HEK293 (cell line): ENCODE measurements around the gene FBXO33.

Source experiments
- CTCF ChIA-PET: fragments of 350-600 bp; formaldehyde crosslinking; extraction: SDS; loops from one replicate; lab custom pipeline; 2021; ENCODE audit warnings: antibody characterized with exemption; lab: Yijun Ruan, JAX
- POLR2A ChIA-PET: fragments of 300-600 bp; formaldehyde crosslinking; extraction: SDS; loops from one replicate; lab custom pipeline; 2020; ENCODE audit warnings: antibody characterized with exemption, inconsistent platforms; lab: Yijun Ruan, JAX
- H3K27ac ChIP-seq: fragments of 200-500 bp; sonication (Bioruptor generic); 2 replicates; pipeline ENCODE4 v1.5.1; 2014; ENCODE audit warnings: low read depth, low read length, control low read depth, inconsistent platforms; ENCODE audit errors: extremely low read depth
- H3K36me3 ChIP-seq, 2 experiments: fragments of 200-500 bp in 1 of 2; sonication (Bioruptor generic) in 1 of 2; 1 replicate in 1 of 2; 2 replicates in 1 of 2; pipeline ENCODE4 v1.5.1; 2014 to 2017; ENCODE audit warnings: inconsistent platforms in 2 of 2, low read length in 2 of 2; ENCODE audit not compliant: control insufficient read depth in 2 of 2, insufficient read depth in 1 of 2
- H3K4me1 ChIP-seq: fragments of 200-500 bp; sonication (Bioruptor generic); 2 replicates; pipeline ENCODE4 v1.5.1; 2014; ENCODE audit warnings: mild to moderate bottlenecking, low read length, inconsistent platforms; ENCODE audit not compliant: control insufficient read depth, insufficient read depth
- H3K4me3 ChIP-seq: 2 replicates; pipeline ENCODE4 v1.5.1; 2011; ENCODE audit warnings: low read depth, mild to moderate bottlenecking, control low read depth, low read length, moderate library complexity
- H3K9me3 ChIP-seq: fragments of 200-500 bp; sonication (Bioruptor generic); 2 replicates; pipeline ENCODE4 v1.5.1; 2014; ENCODE audit warnings: low read depth, low read length, inconsistent platforms; ENCODE audit not compliant: control insufficient read depth, insufficient read depth
- BCL11B ChIP-seq: fragments of 450-650 bp; formaldehyde crosslinking; IDR thresholded peaks from 2 replicates; pipeline ENCODE4 v1.5.1; 2016; ENCODE audit warnings: low read depth, missing biosample characterization, missing genetic modification characterization
- GLIS2 ChIP-seq: fragments of 450-650 bp; formaldehyde crosslinking; IDR thresholded peaks from 2 replicates; pipeline ENCODE4 v1.5.1; 2016; ENCODE audit warnings: missing biosample characterization, missing genetic modification characterization
- WT1 ChIP-seq: fragments of 450-650 bp; formaldehyde crosslinking; IDR thresholded peaks from 2 replicates; pipeline ENCODE4 v1.5.1; 2016; ENCODE audit warnings: missing biosample characterization, missing genetic modification characterization
- ZBTB8A ChIP-seq: fragments of 450-650 bp; formaldehyde crosslinking; IDR thresholded peaks from 2 replicates; pipeline ENCODE4 v1.5.1; 2016; ENCODE audit warnings: missing biosample characterization, missing genetic modification characterization
- ZEB2 ChIP-seq: fragments of 450-650 bp; formaldehyde crosslinking; IDR thresholded peaks from 2 replicates; pipeline ENCODE4 v1.5.1; 2016; ENCODE audit warnings: missing biosample characterization, missing genetic modification characterization
- ZNF239 ChIP-seq: fragments of 450-650 bp; formaldehyde crosslinking; IDR thresholded peaks from 2 replicates; pipeline ENCODE4 v1.5.1; 2016; ENCODE audit warnings: missing biosample characterization, missing genetic modification characterization
- ZNF501 ChIP-seq: fragments of 450-650 bp; formaldehyde crosslinking; IDR thresholded peaks from 2 replicates; pipeline ENCODE4 v1.5.1; 2016; ENCODE audit warnings: missing biosample characterization, missing genetic modification characterization
- ZNF548 ChIP-seq: fragments of 450-650 bp; formaldehyde crosslinking; IDR thresholded peaks from 2 replicates; pipeline ENCODE4 v1.5.1; 2016; ENCODE audit warnings: missing biosample characterization, missing genetic modification characterization
- ZNF549 ChIP-seq: fragments of 450-650 bp; IDR thresholded peaks from 2 replicates; pipeline ENCODE4 v1.5.1; 2018; ENCODE audit warnings: missing biosample characterization, missing genetic modification characterization, mild to moderate bottlenecking, inconsistent platforms, moderate library complexity
- ZNF555 ChIP-seq: fragments of 450-650 bp; formaldehyde crosslinking; conservative IDR thresholded peaks from 2 replicates; pipeline ENCODE4 v1.5.1; 2017; ENCODE audit warnings: missing biosample characterization, mild to moderate bottlenecking, missing genetic modification characterization, inconsistent platforms
- ZNF558 ChIP-seq: fragments of 450-650 bp; formaldehyde crosslinking; IDR thresholded peaks from 2 replicates; pipeline ENCODE4 v1.5.1; 2016; ENCODE audit warnings: missing biosample characterization, missing genetic modification characterization
- ZNF654 ChIP-seq: fragments of 450-650 bp; formaldehyde crosslinking; IDR thresholded peaks from 2 replicates; pipeline ENCODE4 v1.5.1; 2016; ENCODE audit warnings: low read depth, missing biosample characterization, missing genetic modification characterization
- ZNF830 ChIP-seq: fragments of 450-650 bp; IDR thresholded peaks from 2 replicates; pipeline ENCODE4 v1.5.0; 2018; ENCODE audit warnings: missing biosample characterization, missing genetic modification characterization, low read depth, mild to moderate bottlenecking, moderate library complexity
- ZNF843 ChIP-seq: fragments of 450-650 bp; formaldehyde crosslinking; IDR thresholded peaks from 2 replicates; pipeline ENCODE4 v1.5.1; 2016; ENCODE audit warnings: missing biosample characterization, missing genetic modification characterization
- ZSCAN23 ChIP-seq: fragments of 450-650 bp; formaldehyde crosslinking; IDR thresholded peaks from 2 replicates; pipeline ENCODE4 v1.5.1; 2016; ENCODE audit warnings: missing biosample characterization, missing genetic modification characterization
- ZXDB ChIP-seq: fragments of 450-650 bp; formaldehyde crosslinking; IDR thresholded peaks from 2 replicates; pipeline ENCODE4 v1.5.1; 2016; ENCODE audit warnings: missing biosample characterization, missing genetic modification characterization
- TF ChIP-seq, protein P1 (sequence below): fragments of 450-650 bp; formaldehyde crosslinking; IDR thresholded peaks from 2 replicates; pipeline ENCODE4 v1.5.1; 2016; ENCODE audit warnings: missing biosample characterization, missing genetic modification characterization
- TF ChIP-seq, protein P2 (sequence below): fragments of 450-650 bp; formaldehyde crosslinking; IDR thresholded peaks from 2 replicates; pipeline ENCODE4 v1.5.1; 2016; ENCODE audit warnings: missing biosample characterization, missing genetic modification characterization
- TF ChIP-seq, protein P3 (sequence below): fragments of 450-650 bp; formaldehyde crosslinking; IDR thresholded peaks from 2 replicates; pipeline ENCODE4 v1.5.1; 2016; ENCODE audit warnings: missing biosample characterization, missing genetic modification characterization
- TF ChIP-seq, protein P4 (sequence below): fragments of 450-650 bp; formaldehyde crosslinking; IDR thresholded peaks from 2 replicates; pipeline ENCODE4 v1.5.1; 2016; ENCODE audit warnings: missing biosample characterization, missing genetic modification characterization
- TF ChIP-seq, protein P5 (sequence below): IDR thresholded peaks from 2 replicates; pipeline ENCODE4 v1.6.1; 2011; ENCODE audit warnings: mild to moderate bottlenecking, low read depth, low read length, borderline replicate concordance
- TF ChIP-seq, protein P6 (sequence below): fragments of 450-650 bp; formaldehyde crosslinking; IDR thresholded peaks from 2 replicates; pipeline ENCODE4 v1.5.1; 2016; ENCODE audit warnings: missing biosample characterization, missing genetic modification characterization

Gene FBXO33

DNA sequence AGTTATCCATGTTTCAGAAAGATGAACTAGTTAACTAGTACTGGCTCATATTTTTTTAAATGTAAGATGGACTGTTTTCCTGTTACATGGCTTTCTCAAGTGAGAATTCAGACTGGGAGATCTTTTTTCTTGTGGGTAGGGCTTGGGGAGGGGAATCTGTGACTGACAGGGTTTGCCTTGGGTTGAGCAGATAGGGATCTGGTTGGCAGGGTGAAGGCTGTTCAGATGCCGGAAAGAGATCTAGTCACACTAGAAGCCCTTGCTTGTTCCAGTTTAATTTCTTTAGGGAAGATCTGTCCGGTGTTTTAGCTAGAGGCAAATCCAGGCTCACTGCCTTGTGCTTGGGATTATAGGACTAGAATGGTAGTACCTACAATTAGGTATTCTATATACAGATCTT is 63.2 kb downstream of the FBXO33 start:
- ChIA-PET CTCF (interaction anchor here (0.5 to 2.7 kb wide), 7 partner anchors 15 to 334 kb away, joined by 3 to 21 read pairs (median 4); no protein-coding TSS in a partner anchor), POLR2A (no interaction called here)
- no peak overlapping the region for H3K27ac ChIP-seq
- no peaks in the 10 kb centered on the region for H3K4me1 ChIP-seq
- no peak for TF ChIP-seq ZNF555 (tag by site-specific recombination)
- H3K36me3 ChIP-seq: no peaks in the 10 kb centered on the region
- no peak overlapping the region for H3K4me3 ChIP-seq
- H3K9me3 ChIP-seq: no peaks in the 10 kb centered on the region

DNA sequence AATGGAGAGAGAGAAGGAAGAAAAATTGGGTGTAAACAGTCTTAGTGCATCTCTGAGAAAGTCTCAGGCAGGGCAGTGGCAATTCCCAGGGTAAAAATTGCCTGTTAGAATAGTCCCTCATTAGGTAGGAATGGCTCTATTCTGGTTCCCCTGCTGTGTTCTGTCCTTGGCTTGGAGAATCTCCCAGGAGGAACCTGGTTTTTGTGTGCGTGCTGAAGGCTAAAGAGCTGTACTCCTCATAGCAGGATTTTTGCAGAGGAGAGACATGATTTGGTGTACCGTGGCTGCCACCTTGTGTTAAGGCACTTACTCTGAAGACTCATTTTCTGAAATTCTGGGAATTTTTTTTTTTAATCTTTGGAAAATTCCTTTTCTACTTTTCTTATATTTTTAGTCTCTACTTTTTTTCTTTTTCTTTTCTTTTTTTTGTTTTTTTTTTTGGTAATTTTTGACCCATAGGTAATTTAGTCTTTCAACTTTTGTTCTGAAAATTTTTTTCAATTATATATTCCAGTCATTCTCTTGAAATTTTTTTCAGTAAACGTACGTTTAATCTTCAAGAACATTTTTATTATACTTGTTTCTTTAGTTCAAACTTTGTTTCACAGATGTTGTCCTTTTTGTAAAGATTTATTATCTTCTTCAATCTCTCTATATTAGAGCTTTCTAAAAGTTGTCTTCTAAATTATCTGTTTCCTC is 63.8 kb downstream of the FBXO33 start:
- H3K4me1 ChIP-seq: no peaks in the 10 kb centered on the region
- no peak overlapping the region for H3K27ac ChIP-seq
- ChIA-PET CTCF (interaction anchor here (0.6 to 2.7 kb wide), 7 partner anchors 16 to 334 kb away, joined by 3 to 21 read pairs (median 4); no protein-coding TSS in a partner anchor), POLR2A (interaction anchor here (0.5 to 1.0 kb wide), 3 partner anchors 241 to 265 kb away, joined by 3 to 4 read pairs (median 4); partner anchors contain the start of gene SEC23A)
- no peaks in the 10 kb centered on the region for H3K9me3 ChIP-seq
- H3K4me3 ChIP-seq: no peak overlapping the region
- H3K36me3 ChIP-seq: no peaks in the 10 kb centered on the region
- no peak for TF ChIP-seq ZSCAN23 (tag by site-specific recombination)
- TF ChIP-seq, protein P1, sequence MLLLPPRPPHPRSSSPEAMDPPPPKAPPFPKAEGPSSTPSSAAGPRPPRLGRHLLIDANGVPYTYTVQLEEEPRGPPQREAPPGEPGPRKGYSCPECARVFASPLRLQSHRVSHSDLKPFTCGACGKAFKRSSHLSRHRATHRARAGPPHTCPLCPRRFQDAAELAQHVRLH (tag by site-specific recombination): no peak
- TF ChIP-seq, protein P2, sequence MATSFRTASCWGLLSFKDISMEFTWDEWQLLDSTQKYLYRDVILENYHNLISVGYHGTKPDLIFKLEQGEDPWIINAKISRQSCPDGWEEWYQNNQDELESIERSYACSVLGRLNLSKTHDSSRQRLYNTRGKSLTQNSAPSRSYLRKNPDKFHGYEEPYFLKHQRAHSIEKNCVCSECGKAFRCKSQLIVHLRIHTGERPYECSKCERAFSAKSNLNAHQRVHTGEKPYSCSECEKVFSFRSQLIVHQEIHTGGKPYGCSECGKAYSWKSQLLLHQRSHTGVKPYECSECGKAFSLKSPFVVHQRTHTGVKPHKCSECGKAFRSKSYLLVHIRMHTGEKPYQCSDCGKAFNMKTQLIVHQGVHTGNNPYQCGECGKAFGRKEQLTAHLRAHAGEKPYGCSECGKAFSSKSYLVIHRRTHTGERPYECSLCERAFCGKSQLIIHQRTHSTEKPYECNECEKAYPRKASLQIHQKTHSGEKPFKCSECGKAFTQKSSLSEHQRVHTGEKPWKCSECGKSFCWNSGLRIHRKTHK: no peak
- TF ChIP-seq BCL11B (tag by site-specific recombination): no peak
- TF ChIP-seq ZNF239 (tag by site-specific recombination): no peak
- no peak for TF ChIP-seq ZNF548 (tag by site-specific recombination)
- TF ChIP-seq WT1: no peak
- TF ChIP-seq ZNF830 (tag by site-specific recombination): no peak
- TF ChIP-seq ZXDB: no peak
- TF ChIP-seq ZBTB8A (tag by site-specific recombination): no peak
- TF ChIP-seq GLIS2 (tag by site-specific recombination): no peak
- TF ChIP-seq, protein P3, sequence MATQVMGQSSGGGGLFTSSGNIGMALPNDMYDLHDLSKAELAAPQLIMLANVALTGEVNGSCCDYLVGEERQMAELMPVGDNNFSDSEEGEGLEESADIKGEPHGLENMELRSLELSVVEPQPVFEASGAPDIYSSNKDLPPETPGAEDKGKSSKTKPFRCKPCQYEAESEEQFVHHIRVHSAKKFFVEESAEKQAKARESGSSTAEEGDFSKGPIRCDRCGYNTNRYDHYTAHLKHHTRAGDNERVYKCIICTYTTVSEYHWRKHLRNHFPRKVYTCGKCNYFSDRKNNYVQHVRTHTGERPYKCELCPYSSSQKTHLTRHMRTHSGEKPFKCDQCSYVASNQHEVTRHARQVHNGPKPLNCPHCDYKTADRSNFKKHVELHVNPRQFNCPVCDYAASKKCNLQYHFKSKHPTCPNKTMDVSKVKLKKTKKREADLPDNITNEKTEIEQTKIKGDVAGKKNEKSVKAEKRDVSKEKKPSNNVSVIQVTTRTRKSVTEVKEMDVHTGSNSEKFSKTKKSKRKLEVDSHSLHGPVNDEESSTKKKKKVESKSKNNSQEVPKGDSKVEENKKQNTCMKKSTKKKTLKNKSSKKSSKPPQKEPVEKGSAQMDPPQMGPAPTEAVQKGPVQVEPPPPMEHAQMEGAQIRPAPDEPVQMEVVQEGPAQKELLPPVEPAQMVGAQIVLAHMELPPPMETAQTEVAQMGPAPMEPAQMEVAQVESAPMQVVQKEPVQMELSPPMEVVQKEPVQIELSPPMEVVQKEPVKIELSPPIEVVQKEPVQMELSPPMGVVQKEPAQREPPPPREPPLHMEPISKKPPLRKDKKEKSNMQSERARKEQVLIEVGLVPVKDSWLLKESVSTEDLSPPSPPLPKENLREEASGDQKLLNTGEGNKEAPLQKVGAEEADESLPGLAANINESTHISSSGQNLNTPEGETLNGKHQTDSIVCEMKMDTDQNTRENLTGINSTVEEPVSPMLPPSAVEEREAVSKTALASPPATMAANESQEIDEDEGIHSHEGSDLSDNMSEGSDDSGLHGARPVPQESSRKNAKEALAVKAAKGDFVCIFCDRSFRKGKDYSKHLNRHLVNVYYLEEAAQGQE (tag by site-specific recombination): no peak
- no peak for TF ChIP-seq ZEB2 (tag by site-specific recombination)
- TF ChIP-seq ZNF843 (tag by site-specific recombination): no peak
- TF ChIP-seq, protein P4, sequence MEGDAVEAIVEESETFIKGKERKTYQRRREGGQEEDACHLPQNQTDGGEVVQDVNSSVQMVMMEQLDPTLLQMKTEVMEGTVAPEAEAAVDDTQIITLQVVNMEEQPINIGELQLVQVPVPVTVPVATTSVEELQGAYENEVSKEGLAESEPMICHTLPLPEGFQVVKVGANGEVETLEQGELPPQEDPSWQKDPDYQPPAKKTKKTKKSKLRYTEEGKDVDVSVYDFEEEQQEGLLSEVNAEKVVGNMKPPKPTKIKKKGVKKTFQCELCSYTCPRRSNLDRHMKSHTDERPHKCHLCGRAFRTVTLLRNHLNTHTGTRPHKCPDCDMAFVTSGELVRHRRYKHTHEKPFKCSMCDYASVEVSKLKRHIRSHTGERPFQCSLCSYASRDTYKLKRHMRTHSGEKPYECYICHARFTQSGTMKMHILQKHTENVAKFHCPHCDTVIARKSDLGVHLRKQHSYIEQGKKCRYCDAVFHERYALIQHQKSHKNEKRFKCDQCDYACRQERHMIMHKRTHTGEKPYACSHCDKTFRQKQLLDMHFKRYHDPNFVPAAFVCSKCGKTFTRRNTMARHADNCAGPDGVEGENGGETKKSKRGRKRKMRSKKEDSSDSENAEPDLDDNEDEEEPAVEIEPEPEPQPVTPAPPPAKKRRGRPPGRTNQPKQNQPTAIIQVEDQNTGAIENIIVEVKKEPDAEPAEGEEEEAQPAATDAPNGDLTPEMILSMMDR (tag by site-specific recombination): peak; percentile 49; the same call in 1 of the 2 replicates
- peak; percentile 82 for TF ChIP-seq ZNF654
- TF ChIP-seq, protein P5, sequence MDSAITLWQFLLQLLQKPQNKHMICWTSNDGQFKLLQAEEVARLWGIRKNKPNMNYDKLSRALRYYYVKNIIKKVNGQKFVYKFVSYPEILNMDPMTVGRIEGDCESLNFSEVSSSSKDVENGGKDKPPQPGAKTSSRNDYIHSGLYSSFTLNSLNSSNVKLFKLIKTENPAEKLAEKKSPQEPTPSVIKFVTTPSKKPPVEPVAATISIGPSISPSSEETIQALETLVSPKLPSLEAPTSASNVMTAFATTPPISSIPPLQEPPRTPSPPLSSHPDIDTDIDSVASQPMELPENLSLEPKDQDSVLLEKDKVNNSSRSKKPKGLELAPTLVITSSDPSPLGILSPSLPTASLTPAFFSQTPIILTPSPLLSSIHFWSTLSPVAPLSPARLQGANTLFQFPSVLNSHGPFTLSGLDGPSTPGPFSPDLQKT: no peak
- TF ChIP-seq ZNF501 (tag by site-specific recombination): no peak
- TF ChIP-seq ZNF549: no peak
- TF ChIP-seq, protein P6, sequence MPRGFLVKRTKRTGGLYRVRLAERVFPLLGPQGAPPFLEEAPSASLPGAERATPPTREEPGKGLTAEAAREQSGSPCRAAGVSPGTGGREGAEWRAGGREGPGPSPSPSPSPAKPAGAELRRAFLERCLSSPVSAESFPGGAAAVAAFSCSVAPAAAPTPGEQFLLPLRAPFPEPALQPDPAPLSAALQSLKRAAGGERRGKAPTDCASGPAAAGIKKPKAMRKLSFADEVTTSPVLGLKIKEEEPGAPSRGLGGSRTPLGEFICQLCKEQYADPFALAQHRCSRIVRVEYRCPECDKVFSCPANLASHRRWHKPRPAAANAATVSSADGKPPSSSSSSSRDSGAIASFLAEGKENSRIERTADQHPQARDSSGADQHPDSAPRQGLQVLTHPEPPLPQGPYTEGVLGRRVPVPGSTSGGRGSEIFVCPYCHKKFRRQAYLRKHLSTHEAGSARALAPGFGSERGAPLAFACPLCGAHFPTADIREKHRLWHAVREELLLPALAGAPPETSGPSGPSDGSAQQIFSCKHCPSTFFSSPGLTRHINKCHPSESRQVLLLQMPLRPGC (tag by site-specific recombination): no peak
- TF ChIP-seq ZNF558: no peak
